Hepatocyte (in vitro differentiated cells): Measurements from ENCODE around the gene WNT4.

Source experiments
- EZH2 ChIP-seq: fragments of 200-600 bp; sonication (generic); IDR thresholded peaks from 2 replicates; pipeline ENCODE4 v1.6.1; 2016; ENCODE audit warnings: antibody characterized with exemption, mild to moderate bottlenecking, borderline replicate concordance
- EZH2phosphoT487 ChIP-seq: fragments of 200-600 bp; sonication (generic); IDR thresholded peaks from one replicate; pipeline ENCODE4 v1.6.1; 2018; ENCODE audit warnings: antibody characterized with exemption, mild to moderate bottlenecking, low read depth, moderate library complexity; ENCODE audit not compliant: unreplicated experiment, severe bottlenecking
- TF ChIP-seq, protein P1 (sequence below): fragments of 200-600 bp; sonication (generic); IDR thresholded peaks from 2 replicates; pipeline ENCODE4 v1.5.1; 2016; ENCODE audit warnings: antibody characterized with exemption, mild to moderate bottlenecking; ENCODE audit not compliant: poor library complexity

DNA sequence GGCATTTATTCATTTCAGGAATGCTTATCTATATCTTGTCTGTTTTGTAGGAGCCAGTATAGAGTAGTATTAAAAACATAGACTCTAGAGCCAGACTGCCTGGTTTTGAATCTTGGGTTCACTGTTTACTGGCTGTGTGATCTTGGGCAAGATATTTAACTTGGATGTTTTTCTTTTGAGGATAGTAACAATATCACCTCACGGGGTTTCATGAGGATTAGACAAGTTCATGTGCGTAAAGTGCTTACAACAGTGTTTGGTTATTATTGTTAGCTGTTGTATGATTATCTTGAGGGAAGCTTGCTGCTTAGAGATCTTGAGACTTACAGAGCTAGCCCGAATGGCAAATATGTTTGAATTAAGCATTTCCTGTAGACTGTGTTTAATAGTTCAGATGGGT, 40.2 kb downstream of the WNT4 start:
- TF ChIP-seq EZH2 (no peak), EZH2phosphoT487 (no peak)
- TF ChIP-seq, protein P1, sequence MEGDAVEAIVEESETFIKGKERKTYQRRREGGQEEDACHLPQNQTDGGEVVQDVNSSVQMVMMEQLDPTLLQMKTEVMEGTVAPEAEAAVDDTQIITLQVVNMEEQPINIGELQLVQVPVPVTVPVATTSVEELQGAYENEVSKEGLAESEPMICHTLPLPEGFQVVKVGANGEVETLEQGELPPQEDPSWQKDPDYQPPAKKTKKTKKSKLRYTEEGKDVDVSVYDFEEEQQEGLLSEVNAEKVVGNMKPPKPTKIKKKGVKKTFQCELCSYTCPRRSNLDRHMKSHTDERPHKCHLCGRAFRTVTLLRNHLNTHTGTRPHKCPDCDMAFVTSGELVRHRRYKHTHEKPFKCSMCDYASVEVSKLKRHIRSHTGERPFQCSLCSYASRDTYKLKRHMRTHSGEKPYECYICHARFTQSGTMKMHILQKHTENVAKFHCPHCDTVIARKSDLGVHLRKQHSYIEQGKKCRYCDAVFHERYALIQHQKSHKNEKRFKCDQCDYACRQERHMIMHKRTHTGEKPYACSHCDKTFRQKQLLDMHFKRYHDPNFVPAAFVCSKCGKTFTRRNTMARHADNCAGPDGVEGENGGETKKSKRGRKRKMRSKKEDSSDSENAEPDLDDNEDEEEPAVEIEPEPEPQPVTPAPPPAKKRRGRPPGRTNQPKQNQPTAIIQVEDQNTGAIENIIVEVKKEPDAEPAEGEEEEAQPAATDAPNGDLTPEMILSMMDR = no peak
